ENCODE results near the gene PITPNM2.

DNA sequence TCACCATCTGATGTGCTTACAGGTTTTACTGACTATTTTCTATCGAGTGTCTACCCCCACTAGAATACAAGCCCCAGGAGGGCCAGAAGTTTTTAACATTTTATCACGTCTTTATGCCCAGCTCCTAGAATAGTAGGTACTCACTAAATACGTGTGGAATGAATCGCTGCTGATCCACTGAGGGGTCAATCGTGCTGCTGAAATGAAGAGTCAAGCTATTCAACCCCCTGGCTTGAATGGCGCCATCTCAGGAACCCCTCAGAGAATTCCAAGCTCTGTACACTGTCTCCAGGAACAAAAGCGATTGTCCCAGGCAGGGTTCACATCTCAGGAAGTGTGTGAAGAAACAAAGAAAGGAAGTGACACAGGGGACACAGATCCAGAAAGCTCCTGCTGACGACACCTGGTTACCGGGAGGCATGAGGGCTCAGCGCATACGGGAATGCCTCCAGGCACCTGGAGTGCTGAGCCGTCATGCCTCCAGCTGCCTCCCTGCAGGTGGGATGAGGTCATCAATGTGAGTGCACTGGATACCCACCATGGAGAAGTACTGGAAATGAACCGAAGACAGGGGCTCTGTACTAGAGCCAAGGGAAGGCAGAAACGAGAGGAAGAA is 45.6 kb downstream of the PITPNM2 start:
- no peak for TF ChIP-seq EZH2 (IDR thresholded peaks at IDR 0.05; ENCODE audit: borderline replicate concordance, low read length)
- TF ChIP-seq, protein P1, sequence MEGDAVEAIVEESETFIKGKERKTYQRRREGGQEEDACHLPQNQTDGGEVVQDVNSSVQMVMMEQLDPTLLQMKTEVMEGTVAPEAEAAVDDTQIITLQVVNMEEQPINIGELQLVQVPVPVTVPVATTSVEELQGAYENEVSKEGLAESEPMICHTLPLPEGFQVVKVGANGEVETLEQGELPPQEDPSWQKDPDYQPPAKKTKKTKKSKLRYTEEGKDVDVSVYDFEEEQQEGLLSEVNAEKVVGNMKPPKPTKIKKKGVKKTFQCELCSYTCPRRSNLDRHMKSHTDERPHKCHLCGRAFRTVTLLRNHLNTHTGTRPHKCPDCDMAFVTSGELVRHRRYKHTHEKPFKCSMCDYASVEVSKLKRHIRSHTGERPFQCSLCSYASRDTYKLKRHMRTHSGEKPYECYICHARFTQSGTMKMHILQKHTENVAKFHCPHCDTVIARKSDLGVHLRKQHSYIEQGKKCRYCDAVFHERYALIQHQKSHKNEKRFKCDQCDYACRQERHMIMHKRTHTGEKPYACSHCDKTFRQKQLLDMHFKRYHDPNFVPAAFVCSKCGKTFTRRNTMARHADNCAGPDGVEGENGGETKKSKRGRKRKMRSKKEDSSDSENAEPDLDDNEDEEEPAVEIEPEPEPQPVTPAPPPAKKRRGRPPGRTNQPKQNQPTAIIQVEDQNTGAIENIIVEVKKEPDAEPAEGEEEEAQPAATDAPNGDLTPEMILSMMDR (IDR thresholded peaks at IDR 0.05; ENCODE audit: low read length): no peak
